Measurements from ENCODE around the gene SH3GL3.

SH3GL3 gene

GRCh38 chr15:83510001-83510400, 62.9 kb downstream of the SH3GL3 start:
- H3K27ac ChIP-seq (ENCODE audit: low read length), result no peak overlapping the region
- H3K9me3 ChIP-seq (ENCODE audit: insufficient read depth, low read depth, low read length), result no peaks in the 10 kb centered on the region
- H3K36me3 ChIP-seq (ENCODE audit: insufficient read depth, low read depth, low read length), result no peaks in the 10 kb centered on the region
- H3K27me3 ChIP-seq (ENCODE audit: insufficient read depth, low read length), result peaks cover 14% of the 10 kb centered on the region; the same call in 1 of the 2 replicates
- no peak overlapping the region for H3K9ac ChIP-seq (ENCODE audit: low read depth, low read length)
- H3K4me3 ChIP-seq (ENCODE audit: low read length), result no peak overlapping the region
- no peaks in the 10 kb centered on the region for H3K4me1 ChIP-seq (ENCODE audit: insufficient read depth, low read length)

- Histone ChIP-seq H3K36me3 (ENCODE audit: insufficient read depth, low read depth, low read length) (no peaks in the 10 kb centered on the region), H3K27me3 (ENCODE audit: insufficient read depth, low read length) (peaks cover 14% of the 10 kb centered on the region; the same call in 1 of the 2 replicates), H3K9ac (ENCODE audit: low read depth, low read length) (no peak overlapping the region), H3K4me3 (ENCODE audit: low read length) (no peak overlapping the region), H3K9me3 (ENCODE audit: insufficient read depth, low read depth, low read length) (no peaks in the 10 kb centered on the region), H3K4me1 (ENCODE audit: insufficient read depth, low read length) (no peaks in the 10 kb centered on the region), H3K27ac (ENCODE audit: low read length) (no peak overlapping the region)
Observed at GRCh38 chr15:83512459-83512858, 65.3 kb downstream of the SH3GL3 start.

- Histone ChIP-seq H3K36me3 (ENCODE audit: insufficient read depth, low read depth, low read length) (no peaks in the 10 kb centered on the region), H3K9me3 (ENCODE audit: insufficient read depth, low read depth, low read length) (no peaks in the 10 kb centered on the region), H3K9ac (ENCODE audit: low read depth, low read length) (no peak overlapping the region), H3K4me3 (ENCODE audit: low read length) (no peak overlapping the region), H3K4me1 (ENCODE audit: insufficient read depth, low read length) (no peaks in the 10 kb centered on the region), H3K27me3 (ENCODE audit: insufficient read depth, low read length) (peaks cover 14% of the 10 kb centered on the region; the same call in 1 of the 2 replicates), H3K27ac (ENCODE audit: low read length) (no peak overlapping the region)
Observed at GRCh38 chr15:83514584-83514983, 67.4 kb downstream of the SH3GL3 start.

GRCh38 chr15:83515164-83515563, 68.0 kb downstream of the SH3GL3 start:
- Histone ChIP-seq H3K9me3 (ENCODE audit: insufficient read depth, low read depth, low read length) (no peaks in the 10 kb centered on the region), H3K4me1 (ENCODE audit: insufficient read depth, low read length) (no peaks in the 10 kb centered on the region), H3K36me3 (ENCODE audit: insufficient read depth, low read depth, low read length) (no peaks in the 10 kb centered on the region), H3K4me3 (ENCODE audit: low read length) (no peak overlapping the region), H3K27me3 (ENCODE audit: insufficient read depth, low read length) (peaks cover 14% of the 10 kb centered on the region; the same call in 1 of the 2 replicates), H3K9ac (ENCODE audit: low read depth, low read length) (no peak overlapping the region), H3K27ac (ENCODE audit: low read length) (no peak overlapping the region)

- no peaks in the 10 kb centered on the region for H3K36me3 ChIP-seq (ENCODE audit: insufficient read depth, low read depth, low read length)
- H3K4me1 ChIP-seq (ENCODE audit: insufficient read depth, low read length), result no peaks in the 10 kb centered on the region
- no peak overlapping the region for H3K27ac ChIP-seq (ENCODE audit: low read length)
- no peak overlapping the region for H3K4me3 ChIP-seq (ENCODE audit: low read length)
- H3K27me3 ChIP-seq (ENCODE audit: insufficient read depth, low read length), result peaks cover 7% of the 10 kb centered on the region; the same call in 1 of the 2 replicates
- H3K9ac ChIP-seq (ENCODE audit: low read depth, low read length), result no peak overlapping the region
- no peaks in the 10 kb centered on the region for H3K9me3 ChIP-seq (ENCODE audit: insufficient read depth, low read depth, low read length)
Observed at GRCh38 chr15:83516935-83517334, 69.8 kb downstream of the SH3GL3 start.

GRCh38 chr15:83526319-83526718, 79.2 kb downstream of the SH3GL3 start:
- H3K9ac ChIP-seq (ENCODE audit: low read depth, low read length), result no peak overlapping the region
- H3K27ac ChIP-seq (ENCODE audit: low read length), result no peak overlapping the region
- H3K4me1 ChIP-seq (ENCODE audit: insufficient read depth, low read length), result no peaks in the 10 kb centered on the region
- no peaks in the 10 kb centered on the region for H3K27me3 ChIP-seq (ENCODE audit: insufficient read depth, low read length)
- H3K9me3 ChIP-seq (ENCODE audit: insufficient read depth, low read depth, low read length), result peaks cover 7% of the 10 kb centered on the region
- H3K4me3 ChIP-seq (ENCODE audit: low read length), result no peak overlapping the region
- H3K36me3 ChIP-seq (ENCODE audit: insufficient read depth, low read depth, low read length), result no peaks in the 10 kb centered on the region

GRCh38 chr15:83533410-83533962, 86.3 kb downstream of the SH3GL3 start:
- no peaks in the 10 kb centered on the region; the same call in 1 of the 2 replicates for H3K9me3 ChIP-seq (ENCODE audit: insufficient read depth, low read depth, low read length)

GRCh38 chr15:83537606-83538005, 90.5 kb downstream of the SH3GL3 start:
- no peaks in the 10 kb centered on the region for H3K9me3 ChIP-seq (ENCODE audit: insufficient read depth, low read depth, low read length)
- H3K27ac ChIP-seq (ENCODE audit: low read length), result no peak overlapping the region
- H3K36me3 ChIP-seq (ENCODE audit: insufficient read depth, low read depth, low read length), result no peaks in the 10 kb centered on the region
- peaks cover 11% of the 10 kb centered on the region for H3K4me1 ChIP-seq (ENCODE audit: insufficient read depth, low read length)
- no peaks in the 10 kb centered on the region for H3K27me3 ChIP-seq (ENCODE audit: insufficient read depth, low read length)
- no peak overlapping the region for H3K9ac ChIP-seq (ENCODE audit: low read depth, low read length)
- no peak overlapping the region for H3K4me3 ChIP-seq (ENCODE audit: low read length)

More at GRCh38 chr15:83533410-83533962, 86.3 kb downstream of the SH3GL3 start:
- Histone ChIP-seq H3K27me3 (ENCODE audit: insufficient read depth, low read length) (no peaks in the 10 kb centered on the region), H3K4me3 (ENCODE audit: low read length) (no peak overlapping the region), H3K9ac (ENCODE audit: low read depth, low read length) (no peak overlapping the region), H3K4me1 (ENCODE audit: insufficient read depth, low read length) (peaks cover 11% of the 10 kb centered on the region), H3K27ac (ENCODE audit: low read length) (no peak overlapping the region), H3K36me3 (ENCODE audit: insufficient read depth, low read depth, low read length) (no peaks in the 10 kb centered on the region)

GRCh38 chr15:83538682-83539081, 91.5 kb downstream of the SH3GL3 start:
- Histone ChIP-seq H3K4me3 (ENCODE audit: low read length) (no peak overlapping the region), H3K4me1 (ENCODE audit: insufficient read depth, low read length) (peaks cover 6% of the 10 kb centered on the region), H3K9me3 (ENCODE audit: insufficient read depth, low read depth, low read length) (no peaks in the 10 kb centered on the region), H3K27ac (ENCODE audit: low read length) (no peak overlapping the region), H3K36me3 (ENCODE audit: insufficient read depth, low read depth, low read length) (no peaks in the 10 kb centered on the region), H3K27me3 (ENCODE audit: insufficient read depth, low read length) (no peaks in the 10 kb centered on the region), H3K9ac (ENCODE audit: low read depth, low read length) (no peak overlapping the region)

GRCh38 chr15:83545804-83546511, 98.8 kb downstream of the SH3GL3 start:
- no peak overlapping the region for H3K9ac ChIP-seq (ENCODE audit: low read depth, low read length)
- no peak overlapping the region for H3K27ac ChIP-seq (ENCODE audit: low read length)
- H3K4me1 ChIP-seq (ENCODE audit: insufficient read depth, low read length), result peaks cover 39% of the 10 kb centered on the region
- no peaks in the 10 kb centered on the region for H3K36me3 ChIP-seq (ENCODE audit: insufficient read depth, low read depth, low read length)
- H3K4me3 ChIP-seq (ENCODE audit: low read length), result no peak overlapping the region
- no peaks in the 10 kb centered on the region for H3K27me3 ChIP-seq (ENCODE audit: insufficient read depth, low read length)
- H3K9me3 ChIP-seq (ENCODE audit: insufficient read depth, low read depth, low read length), result no peaks in the 10 kb centered on the region; the same call in 1 of the 2 replicates

- Histone ChIP-seq H3K4me1 (ENCODE audit: insufficient read depth, low read length) (peaks cover 39% of the 10 kb centered on the region), H3K27me3 (ENCODE audit: insufficient read depth, low read length) (no peaks in the 10 kb centered on the region), H3K4me3 (ENCODE audit: low read length) (no peak overlapping the region), H3K36me3 (ENCODE audit: insufficient read depth, low read depth, low read length) (no peaks in the 10 kb centered on the region), H3K27ac (ENCODE audit: low read length) (no peak overlapping the region), H3K9me3 (ENCODE audit: insufficient read depth, low read depth, low read length) (no peaks in the 10 kb centered on the region; the same call in 1 of the 2 replicates), H3K9ac (ENCODE audit: low read depth, low read length) (no peak overlapping the region)
Observed at GRCh38 chr15:83546512-83546888, 99.4 kb downstream of the SH3GL3 start.

GRCh38 chr15:83547168-83547567, 100.0 kb downstream of the SH3GL3 start:
- Histone ChIP-seq H3K36me3 (ENCODE audit: insufficient read depth, low read depth, low read length) (no peaks in the 10 kb centered on the region), H3K27ac (ENCODE audit: low read length) (no peak overlapping the region), H3K9ac (ENCODE audit: low read depth, low read length) (no peak overlapping the region), H3K4me3 (ENCODE audit: low read length) (no peak overlapping the region), H3K9me3 (ENCODE audit: insufficient read depth, low read depth, low read length) (no peaks in the 10 kb centered on the region; the same call in 1 of the 2 replicates), H3K27me3 (ENCODE audit: insufficient read depth, low read length) (no peaks in the 10 kb centered on the region), H3K4me1 (ENCODE audit: insufficient read depth, low read length) (peaks cover 39% of the 10 kb centered on the region)
